Thoracic aorta (tissue), 2 donors: ENCODE results near the gene ACP1. TPM values are rescaled to one million over a fixed set of nuclear protein-coding genes. Genes with fewer than 3 reads are reported as not detected.
A peak's percentile ranks its signal among the peaks of the same experiment; 100 is the strongest.

Source experiments
- ATAC-seq: fragments of 150-250 bp; one replicate; pipeline ENCODE4 v1.8.0; 2017; ENCODE audit warnings: low read depth; ENCODE audit not compliant: insufficient number of reproducible peaks, low FRiP score
- DNase-seq: peaks from one replicate; pipeline ENCODE4 v3.0.0-alpha.2; 2020; ENCODE audit warnings: low spot score
- H3K27ac ChIP-seq, 2 donors: fragments of 200-600 bp; sonication (generic); 1 replicate in 1 of 2; 2 replicates in 1 of 2; pipeline ENCODE4 v1.5.1; 2016; ENCODE audit warnings: mild to moderate bottlenecking in 2 of 2, moderate library complexity in 2 of 2
- H3K27me3 ChIP-seq: fragments of 200-600 bp; sonication (generic); replicated peaks from 2 replicates; pipeline ENCODE4 v1.6.0; 2016; ENCODE audit warnings: mild to moderate bottlenecking; ENCODE audit not compliant: insufficient read depth
- H3K36me3 ChIP-seq: fragments of 200-600 bp; sonication (generic); one replicate; pipeline ENCODE4 v1.5.1; 2016
- H3K4me1 ChIP-seq, 2 donors: fragments of 200-600 bp; sonication (generic); 1 replicate in 1 of 2; 2 replicates in 1 of 2; pipeline versions ENCODE4 v1.5.1 to v1.6.0; 2016; ENCODE audit warnings: low read depth in 2 of 2, mild to moderate bottlenecking in 1 of 2; ENCODE audit not compliant: control insufficient read depth in 1 of 2
- H3K4me3 ChIP-seq: fragments of 200-600 bp; sonication (generic); 2 replicates; pipeline ENCODE4 v1.5.1; 2016; ENCODE audit warnings: mild to moderate bottlenecking
- H3K9me3 ChIP-seq: fragments of 200-600 bp; sonication (generic); 2 replicates; pipeline ENCODE4 v1.5.1; 2016
- CTCF ChIP-seq: fragments of 200-600 bp; sonication (generic); IDR thresholded peaks from one replicate; pipeline ENCODE4 v1.5.1; 2019; ENCODE audit warnings: antibody characterized with exemption
- total RNA-seq, 2 donors: library from RNA; depleted of rRNA; stranded (reverse); fragments of >200 nt; gene quantifications; one replicate each; pipeline versions ENCODE4 v1.1.0 to v1.2.3, GENCODE V29; 2016

The ACP1 gene
- total RNA-seq, 2 donors from 2014 or later: 77.6 to 85.1 TPM

DNA sequence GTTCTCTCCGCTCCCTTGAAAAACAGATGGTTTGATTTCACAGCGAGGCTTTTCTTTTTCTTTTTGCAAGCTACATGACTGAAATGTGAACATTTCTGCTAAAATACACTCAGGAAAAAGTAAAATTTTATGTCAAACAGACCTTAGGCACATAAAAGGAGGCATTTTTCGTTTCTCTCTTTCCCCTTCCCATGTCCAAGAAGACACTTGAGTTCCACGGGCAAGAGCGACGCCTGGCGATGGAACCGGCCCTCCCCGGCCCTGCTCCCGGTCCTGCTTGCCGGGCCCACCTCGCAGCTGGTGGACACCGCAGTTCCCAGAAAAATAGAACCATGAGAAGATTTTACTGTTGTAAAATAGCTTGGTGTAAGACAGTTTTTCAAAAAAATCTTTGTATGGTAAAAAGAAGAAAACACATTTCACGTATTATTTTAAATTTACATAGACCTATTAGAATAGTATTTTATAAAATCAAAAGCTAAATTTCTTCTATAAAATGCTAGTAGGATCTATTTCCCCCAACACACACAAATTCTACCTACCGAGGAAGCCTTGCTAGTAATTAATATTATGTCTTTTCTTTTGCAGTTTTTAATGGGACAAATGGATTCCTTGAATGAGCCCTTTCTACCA, 25.5 kb downstream of the ACP1 start:
- peaks cover 0 to 30% of the 10 kb centered on the region in 2 donors for H3K4me1 ChIP-seq
- no peaks in the 10 kb centered on the region for H3K9me3 ChIP-seq
- H3K27ac ChIP-seq: peak overlapping the region; percentile 72 to 83
- ATAC-seq: no peak
- no peaks in the 10 kb centered on the region for H3K36me3 ChIP-seq
- no peaks in the 10 kb centered on the region for H3K27me3 ChIP-seq
- H3K4me3 ChIP-seq: peak overlapping the region; percentile 75
- DNase-seq: no peak
- TF ChIP-seq CTCF: peak; percentile 66

DNA sequence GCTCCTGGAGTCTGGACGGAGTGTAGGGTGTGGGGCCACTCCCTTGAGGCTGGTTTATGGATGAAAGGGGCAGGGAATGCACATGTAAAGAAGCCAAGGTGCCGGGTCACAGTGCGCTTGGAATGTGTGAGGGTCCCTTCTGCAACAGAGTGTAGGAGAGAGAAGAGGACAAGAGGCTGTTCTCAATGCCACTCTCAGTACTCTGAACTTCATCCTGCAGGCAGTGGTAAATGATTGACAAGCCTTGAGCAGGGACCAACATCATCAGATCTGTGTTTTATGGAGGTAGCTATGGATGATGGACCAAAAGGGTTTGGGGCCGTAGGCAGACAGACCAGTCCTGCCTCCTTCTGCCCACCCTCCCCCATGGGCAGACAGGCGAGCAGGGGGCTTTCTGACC, 30.3 kb downstream of the ACP1 start:
- no peak for ATAC-seq
- H3K27ac ChIP-seq: no peak overlapping the region
- H3K36me3 ChIP-seq: no peaks in the 10 kb centered on the region
- no peak for TF ChIP-seq CTCF
- no peaks in the 10 kb centered on the region for H3K4me1 ChIP-seq
- no peaks in the 10 kb centered on the region for H3K9me3 ChIP-seq
- no peak for DNase-seq
- H3K27me3 ChIP-seq: no peaks in the 10 kb centered on the region
- H3K4me3 ChIP-seq: no peak overlapping the region

DNA sequence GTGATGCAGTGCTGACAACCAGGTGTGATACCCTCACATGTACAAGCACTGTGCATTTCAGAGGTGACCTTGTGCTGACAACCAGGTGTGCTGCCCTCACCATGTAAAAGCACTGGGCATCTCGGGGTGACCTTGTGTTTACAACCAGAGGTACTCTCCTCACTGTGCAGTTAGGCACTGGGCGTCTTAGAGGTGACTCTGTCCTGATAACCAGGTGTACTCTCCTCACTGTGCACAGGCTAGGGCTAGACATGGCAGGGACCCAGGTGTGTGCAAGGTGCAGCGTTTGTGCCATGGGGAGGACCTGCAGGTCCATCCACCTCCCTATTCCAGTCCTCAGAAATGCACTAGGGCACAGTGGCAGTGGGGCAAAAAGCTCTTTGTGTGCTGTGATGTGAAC, 31.6 kb downstream of the ACP1 start:
- no peak for DNase-seq
- Histone ChIP-seq H3K9me3 (no peaks in the 10 kb centered on the region), H3K4me3 (no peak overlapping the region), H3K36me3 (no peaks in the 10 kb centered on the region), H3K4me1 (no peaks in the 10 kb centered on the region), H3K27ac (no peak overlapping the region), H3K27me3 (no peaks in the 10 kb centered on the region)
- no peak for ATAC-seq
- TF ChIP-seq CTCF: no peak

- no peaks in the 10 kb centered on the region for H3K9me3 ChIP-seq
- H3K4me3 ChIP-seq: no peak overlapping the region
- no peak for DNase-seq
- H3K4me1 ChIP-seq: no peaks in the 10 kb centered on the region
- TF ChIP-seq CTCF: no peak
- no peak overlapping the region for H3K27ac ChIP-seq
- no peaks in the 10 kb centered on the region for H3K27me3 ChIP-seq
- ATAC-seq: no peak
- no peaks in the 10 kb centered on the region for H3K36me3 ChIP-seq
Observed at GRCh38 chr2:305366-305765, 40.6 kb downstream of the ACP1 start.

DNA sequence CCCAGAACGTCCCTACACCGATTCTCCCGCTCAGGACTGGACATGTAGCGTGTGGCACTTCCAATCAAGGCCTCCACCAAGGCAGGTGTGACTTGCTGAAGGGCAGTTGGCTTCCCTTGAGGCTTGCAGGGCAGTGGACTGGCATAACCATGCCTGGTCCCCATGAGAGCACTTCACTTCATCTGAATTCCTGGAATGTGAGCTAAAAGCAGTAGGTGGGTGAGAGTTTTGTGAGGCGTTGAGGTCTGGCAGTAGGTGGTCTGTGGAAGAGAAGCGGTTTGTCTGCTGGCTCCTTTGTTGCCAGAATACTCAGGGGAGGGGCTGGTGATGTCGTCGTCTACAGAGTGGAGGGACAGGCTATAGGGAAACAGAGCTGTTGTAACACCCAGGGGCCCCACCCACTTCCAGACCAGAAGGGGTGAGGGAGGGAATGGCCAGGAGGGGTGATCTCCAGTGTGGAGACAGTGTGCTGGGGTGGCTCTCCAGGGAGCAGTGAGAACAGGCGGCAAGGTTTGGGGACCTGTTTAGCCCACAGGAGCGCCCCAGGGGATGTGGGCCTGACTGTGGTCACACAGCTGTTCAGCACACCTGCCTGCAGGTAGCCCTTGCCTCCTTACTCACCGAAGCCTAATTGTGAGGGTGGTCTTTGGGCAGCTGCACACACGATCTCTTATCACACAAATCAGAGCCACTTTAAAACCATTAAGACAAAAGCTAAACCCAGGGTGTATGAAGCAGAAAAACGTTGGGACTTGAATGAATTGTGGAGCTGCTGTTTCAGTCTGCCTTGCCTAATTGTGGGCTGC, 44.6 kb downstream of the ACP1 start:
- Histone ChIP-seq H3K27me3 (no peaks in the 10 kb centered on the region), H3K9me3 (no peaks in the 10 kb centered on the region), H3K36me3 (no peaks in the 10 kb centered on the region), H3K4me1 (no peaks in the 10 kb centered on the region), H3K27ac (no peak overlapping the region), H3K4me3 (no peak overlapping the region)
- DNase-seq (no peak), ATAC-seq (no peak)
- TF ChIP-seq CTCF: no peak
